ENCODE data around the gene TTC33.
"Not testable (repeated sequence)": the region's sequence is repeated elsewhere in the genome, so short reads cannot be mapped to it uniquely, and the experiment has no call there.

The TTC33 gene

GRCh38 chr5:40669606-40670390 is 86.0 kb downstream of the TTC33 start:
- no peak overlapping the region for H3K4me3 ChIP-seq (ENCODE audit: low read depth, low read length)
- TF ChIP-seq, protein P1, sequence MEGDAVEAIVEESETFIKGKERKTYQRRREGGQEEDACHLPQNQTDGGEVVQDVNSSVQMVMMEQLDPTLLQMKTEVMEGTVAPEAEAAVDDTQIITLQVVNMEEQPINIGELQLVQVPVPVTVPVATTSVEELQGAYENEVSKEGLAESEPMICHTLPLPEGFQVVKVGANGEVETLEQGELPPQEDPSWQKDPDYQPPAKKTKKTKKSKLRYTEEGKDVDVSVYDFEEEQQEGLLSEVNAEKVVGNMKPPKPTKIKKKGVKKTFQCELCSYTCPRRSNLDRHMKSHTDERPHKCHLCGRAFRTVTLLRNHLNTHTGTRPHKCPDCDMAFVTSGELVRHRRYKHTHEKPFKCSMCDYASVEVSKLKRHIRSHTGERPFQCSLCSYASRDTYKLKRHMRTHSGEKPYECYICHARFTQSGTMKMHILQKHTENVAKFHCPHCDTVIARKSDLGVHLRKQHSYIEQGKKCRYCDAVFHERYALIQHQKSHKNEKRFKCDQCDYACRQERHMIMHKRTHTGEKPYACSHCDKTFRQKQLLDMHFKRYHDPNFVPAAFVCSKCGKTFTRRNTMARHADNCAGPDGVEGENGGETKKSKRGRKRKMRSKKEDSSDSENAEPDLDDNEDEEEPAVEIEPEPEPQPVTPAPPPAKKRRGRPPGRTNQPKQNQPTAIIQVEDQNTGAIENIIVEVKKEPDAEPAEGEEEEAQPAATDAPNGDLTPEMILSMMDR (IDR thresholded peaks at IDR 0.05; ENCODE audit: low read depth, low read length, missing control alignments): no peak
- in situ Hi-C loops (cut with HindIII; ENCODE audit: low sequenced_read_pairs): no loop called here
- no peak for DNase-seq (ENCODE audit: low read depth)

DNA sequence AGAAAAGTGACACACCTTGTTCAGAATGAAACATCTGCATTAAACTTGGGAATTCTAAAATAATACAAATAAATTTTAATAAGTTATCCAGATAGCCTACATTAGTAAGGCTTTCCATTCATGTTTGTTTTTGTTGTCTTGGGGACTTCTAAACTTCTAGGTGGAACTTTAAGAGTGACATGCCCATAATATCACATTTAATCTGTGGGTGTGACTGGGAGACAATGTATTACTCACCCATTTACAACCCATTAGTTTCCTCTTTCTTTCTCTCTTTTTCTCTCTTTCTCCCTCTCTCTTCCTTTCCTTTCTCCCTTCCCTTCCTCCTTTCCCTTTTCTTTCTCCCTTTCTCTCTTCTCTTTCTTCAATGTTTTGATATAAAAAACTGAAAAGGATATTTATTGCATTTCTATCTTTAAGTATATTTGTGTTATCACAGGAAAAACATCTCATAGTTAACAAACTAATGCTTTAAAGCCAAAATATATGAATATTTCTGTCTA is 88.5 kb downstream of the TTC33 start:
- TF ChIP-seq, protein P1 (IDR thresholded peaks at IDR 0.05; ENCODE audit: low read depth, low read length, missing control alignments): no peak
- DNase-seq (ENCODE audit: low read depth): no peak
- in situ Hi-C loops (cut with HindIII; ENCODE audit: low sequenced_read_pairs): no loop called here
- no peak overlapping the region for H3K4me3 ChIP-seq (ENCODE audit: low read depth, low read length)

GRCh38 chr5:40666657-40667056 is 89.1 kb downstream of the TTC33 start:
- DNase-seq (ENCODE audit: low read depth): no peak
- TF ChIP-seq, protein P1 (IDR thresholded peaks at IDR 0.05; ENCODE audit: low read depth, low read length, missing control alignments): no peak
- no peak overlapping the region for H3K4me3 ChIP-seq (ENCODE audit: low read depth, low read length)
- in situ Hi-C loops (cut with HindIII; ENCODE audit: low sequenced_read_pairs): no loop called here

DNA sequence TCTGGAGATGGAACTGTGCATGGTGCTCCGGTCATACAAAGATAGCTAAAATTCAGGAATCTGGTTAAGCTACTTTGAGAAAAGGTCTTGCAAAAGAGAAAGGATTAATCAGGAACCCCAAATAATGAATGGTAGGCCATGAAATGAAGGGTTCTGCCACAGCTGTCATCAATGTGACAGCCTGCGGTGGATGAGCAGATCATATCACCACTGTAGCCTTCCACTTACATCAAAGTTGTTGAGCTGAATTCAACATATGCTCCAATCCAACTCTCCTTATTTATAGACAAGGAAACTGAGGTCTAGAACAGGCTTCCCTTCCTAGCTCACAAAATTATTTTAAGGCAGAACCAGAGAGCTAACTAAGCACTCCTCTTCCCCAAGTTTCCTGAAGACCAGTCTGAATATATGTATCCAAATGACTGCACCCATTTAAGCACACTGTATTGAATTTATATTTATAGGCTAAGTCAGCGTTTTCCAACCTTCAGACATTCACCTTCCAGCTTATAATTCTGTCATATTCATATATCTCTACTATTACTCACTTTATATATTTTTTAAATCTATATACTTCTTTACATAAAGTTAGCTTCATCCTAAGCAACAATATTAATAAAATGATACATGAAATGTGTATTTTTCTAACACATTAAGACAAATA is 90.0 kb downstream of the TTC33 start:
- TF ChIP-seq, protein P1 (IDR thresholded peaks at IDR 0.05; ENCODE audit: low read depth, low read length, missing control alignments): no peak
- in situ Hi-C loops (cut with HindIII; ENCODE audit: low sequenced_read_pairs): no loop called here
- no peak overlapping the region for H3K4me3 ChIP-seq (ENCODE audit: low read depth, low read length)
- DNase-seq (ENCODE audit: low read depth): no peak

GRCh38 chr5:40660751-40661150 is 95.0 kb downstream of the TTC33 start:
- no peak overlapping the region for H3K4me3 ChIP-seq (ENCODE audit: low read depth, low read length)
- DNase-seq (ENCODE audit: low read depth): no peak
- TF ChIP-seq, protein P1 (IDR thresholded peaks at IDR 0.05; ENCODE audit: low read depth, low read length, missing control alignments): no peak
- in situ Hi-C loops (cut with HindIII; ENCODE audit: low sequenced_read_pairs): no loop called here

DNA sequence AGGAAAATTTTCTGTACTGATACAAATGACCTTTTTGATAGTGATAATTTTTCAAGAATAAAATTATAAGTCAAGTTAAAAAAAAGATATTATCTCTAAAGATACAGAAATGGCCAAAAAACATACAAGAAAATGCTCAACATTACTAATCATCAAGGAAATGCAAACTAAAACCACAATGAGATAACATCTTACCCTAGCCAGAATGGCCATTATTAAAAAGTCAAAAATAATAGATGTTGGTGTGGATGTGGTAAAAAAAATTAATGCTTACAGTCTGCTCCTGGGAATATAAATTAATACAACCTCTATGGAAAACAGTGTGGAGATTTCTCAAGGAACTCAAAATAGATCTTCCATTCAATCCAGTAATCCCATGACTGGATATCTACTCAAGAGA is 99.0 kb downstream of the TTC33 start:
- no peak overlapping the region for H3K4me3 ChIP-seq (ENCODE audit: low read depth, low read length)
- TF ChIP-seq, protein P1 (IDR thresholded peaks at IDR 0.05; ENCODE audit: low read depth, low read length, missing control alignments): no peak
- in situ Hi-C loops (cut with HindIII; ENCODE audit: low sequenced_read_pairs): no loop called here
- DNase-seq (ENCODE audit: low read depth): no peak

- DNase-seq (ENCODE audit: low read depth); in situ Hi-C loops (cut with HindIII; ENCODE audit: low sequenced_read_pairs); H3K4me3 ChIP-seq (ENCODE audit: low read depth, low read length): not testable (repeated sequence)
Measured at GRCh38 chr5:40656091-40656490, 99.7 kb downstream of the TTC33 start.
